LoVo (cell line): ENCODE results near the gene GIGYF2.
"Not testable (repeated sequence)": the region's sequence is repeated elsewhere in the genome, so short reads cannot be mapped to it uniquely, and the experiment has no call there.

Experiments used
- DNase-seq: peaks from one replicate; pipeline ENCODE4 v3.0.0-alpha.2; 2016; ENCODE audit warnings: low spot score

GIGYF2 gene

GRCh38 chr2:232896111-232896510 lies 199.0 kb downstream of the GIGYF2 start:
- no peak for DNase-seq

GRCh38 chr2:232896720-232897597 lies 199.8 kb downstream of the GIGYF2 start:
- DNase-seq, result no peak

- DNase-seq, result no peak
These were observed 200.7 kb downstream of the GIGYF2 start for GRCh38 chr2:232897598-232898408.

- no peak for DNase-seq
These were observed 201.7 kb downstream of the GIGYF2 start for GRCh38 chr2:232898592-232899543.

GRCh38 chr2:232900811-232901735 lies 203.9 kb downstream of the GIGYF2 start:
- no peak for DNase-seq

- DNase-seq, result peak; percentile 53
These were observed 204.8 kb downstream of the GIGYF2 start for GRCh38 chr2:232901736-232902578.

- DNase-seq, result no peak
These were observed 206.9 kb downstream of the GIGYF2 start for GRCh38 chr2:232903989-232904388.

- DNase-seq, result not testable (repeated sequence)
These were observed 210.0 kb downstream of the GIGYF2 start for GRCh38 chr2:232906867-232907717.

GRCh38 chr2:232907718-232908085 lies 210.6 kb downstream of the GIGYF2 start:
- not testable (repeated sequence) for DNase-seq

GRCh38 chr2:232908695-232909094 lies 211.6 kb downstream of the GIGYF2 start:
- DNase-seq, result no peak
